Heart right ventricle (tissue), 16 donors: ENCODE results near the gene ATG2B. TPM values are rescaled to one million over a fixed set of nuclear protein-coding genes. Genes with fewer than 3 reads are reported as not detected.

ENCODE experiments used
- ATAC-seq, 8 donors: fragments of 200-7000 bp; cut with Tn5 transposase; one replicate each; pipeline ENCODE4 v1.9.1; 2020; ENCODE audit warnings: mild to moderate bottlenecking in 8 of 8, moderate library complexity in 8 of 8, moderate number of reproducible peaks in 1 of 8
- DNase-seq, 2 donors: peaks; one replicate each; pipeline ENCODE4 v3.0.0-alpha.2; 2020
- H3K27ac ChIP-seq, 10 donors: fragments of 200-600 bp; sonication (generic) in 2 of 10; one replicate each; pipeline versions ENCODE4 v1.5.0 to v1.8.0; 2020 to 2022; ENCODE audit warnings: mild to moderate bottlenecking in 3 of 10
- H3K27me3 ChIP-seq, 7 donors: fragments of 200-600 bp; one replicate each; pipeline ENCODE4 v1.8.0; 2021 to 2022; ENCODE audit warnings: mild to moderate bottlenecking in 2 of 7
- H3K36me3 ChIP-seq, 9 donors: fragments of 200-600 bp; sonication (generic) in 1 of 9; one replicate each; pipeline versions ENCODE4 v1.5.0 to v1.8.0; 2020 to 2022; ENCODE audit warnings: mild to moderate bottlenecking in 2 of 9
- H3K4me1 ChIP-seq, 9 donors: fragments of 200-600 bp; sonication (generic) in 1 of 9; one replicate each; pipeline versions ENCODE4 v1.5.0 to v1.8.0; 2020 to 2022; ENCODE audit warnings: mild to moderate bottlenecking in 4 of 9
- H3K4me3 ChIP-seq, 10 donors: fragments of 200-600 bp; sonication (generic) in 2 of 10; one replicate each; pipeline versions ENCODE4 v1.5.0 to v1.8.0; 2020 to 2022; ENCODE audit warnings: mild to moderate bottlenecking in 7 of 10, moderate library complexity in 2 of 10
- H3K9me3 ChIP-seq, 11 donors: fragments of 200-600 bp in 10 of 11; sonication (generic) in 2 of 11; one replicate each; pipeline versions ENCODE4 v1.5.0 to v1.8.0; 2013 to 2022; ENCODE audit warnings: mild to moderate bottlenecking in 2 of 11, control low read depth in 1 of 11, moderate library complexity in 1 of 11
- CTCF ChIP-seq, 9 donors: fragments of 200-600 bp; sonication (generic) in 2 of 9; IDR thresholded peaks; one replicate each; pipeline versions ENCODE4 v1.5.0 to v1.8.0; 2021 to 2022; ENCODE audit warnings: antibody characterized with exemption in 9 of 9, mild to moderate bottlenecking in 5 of 9, moderate library complexity in 1 of 9
- WGBS, 2 donors: extraction: QIAGEN DNeasy Blood & Tissue Kit; methylation state at CpG; one replicate each; pipeline ENCODE4 v1.1.7; 2013; ENCODE audit warnings: inconsistent platforms in 1 of 2; 5-methylcytosine and 5-hydroxymethylcytosine counted together
- intact Hi-C, 10 donors: fragments of 100-400 bp; cut with DNase I; formaldehyde crosslinking; loops; one replicate each; pipeline versions ENCODE4 v1.11.1 to v1.14.2; 2022
- polyA plus RNA-seq, 2 donors: library from polyadenylated mRNA; stranded (reverse); fragments of 200-250 nt; gene quantifications; one replicate each; pipeline ENCODE4 v1.2.3, GENCODE V29; 2013
- total RNA-seq, 10 donors: library from RNA; stranded (reverse); fragmentation: NEBNext Ultra II Directional in 3 of 10; extraction: Animal tissue kit (Norgen Biotek cat#: 25700) in 3 of 10; gene quantifications; one replicate each; pipeline versions ENCODE4 v1.2.1 to v1.2.4, GENCODE V29; 2021 to 2023
- donor health status: Arrhythmogenic right ventricular cardiomyopathy.
- donor health status: ischemic (EF 13 %, LVEDD 7.1; RV severe dilation, severe dysfunction).
- donor health status: healthy with polysubstance abuse.
- donor health status: DM: no; HTN: yes; CAD: no.
- donor health status: DM: no; HTN: no; CAD: no.
- donor health status: ischemic (EF 25% LVEDD 6.9; RV normal size, moderate dysfunction).
- donor health status: ischemic (EF 25% LVEDD 5.7; RV mildly dilated, moderate dysfunction).
- donor health status: healthy.
- donor health status: DM: yes; HTN: yes; CAD: no.
- donor health status: Ischemic cardiomyopathy.
- donor health status: ischemic (EF 35%, LVEDD 5.7; RV mildly dilated, moderate dysfunction).
- donor health status: nonischemic (EF 11% LVEDD 7.7; RV severe dilation, severe dysfunction).
- donor health status: DM: yes; HTN: yes; CAD: no.
- donor health status: PGD.
- donor health status: ischemic (EF 29% LVEDD 5.4; RV normal size, mild dysfunction).
- donor health status: nonischemic (EF 23%, LVEDD 6.1; RV moderate dilation, normal function).

ATG2B gene
- total and polyA plus RNA-seq, 12 donors, result 2.4 to 20.2 (median 14.0) TPM

GRCh38 chr14:96357216-96357615 lies 5.9 kb downstream of the ATG2B start:
- Histone ChIP-seq H3K4me1 (peaks cover 0 to 32% (median 25%) of the 10 kb centered on the region in 9 donors), H3K9me3 (peaks cover 0 to 4% (median 0%) of the 10 kb centered on the region in 11 donors), H3K27me3 (no peaks in the 10 kb centered on the region), H3K27ac (no peak overlapping the region), H3K36me3 (no peaks in the 10 kb centered on the region), H3K4me3 (no peak overlapping the region)
- intact Hi-C loops, result no loop called here
- ATAC-seq (no peak), DNase-seq (no peak)
- 93% methylated on average over 3 of the region's 3 CpGs for WGBS, 2 donors
- no peak for TF ChIP-seq CTCF (IDR thresholded peaks at IDR 0.05)

GRCh38 chr14:96354246-96354645 lies 8.9 kb downstream of the ATG2B start:
- DNase-seq, result no peak
- H3K4me1 ChIP-seq, result peaks cover 0 to 10% (median 2%) of the 10 kb centered on the region in 9 donors
- no peak for ATAC-seq
- H3K4me3 ChIP-seq, result no peak overlapping the region
- TF ChIP-seq CTCF (IDR thresholded peaks at IDR 0.05), result no peak
- no peaks in the 10 kb centered on the region for H3K27me3 ChIP-seq
- H3K36me3 ChIP-seq, result no peaks in the 10 kb centered on the region
- peaks cover 0 to 4% (median 0%) of the 10 kb centered on the region in 11 donors for H3K9me3 ChIP-seq
- intact Hi-C loops, result no loop called here
- 94 to 95% methylated on average over 4 of the region's 4 CpGs for WGBS, 2 donors
- no peak overlapping the region for H3K27ac ChIP-seq

- H3K9me3 ChIP-seq, result peaks cover 0 to 4% (median 0%) of the 10 kb centered on the region in 11 donors
- no peak for ATAC-seq
- H3K27me3 ChIP-seq, result no peaks in the 10 kb centered on the region
- H3K27ac ChIP-seq, result no peak overlapping the region
- H3K36me3 ChIP-seq, result no peaks in the 10 kb centered on the region
- peaks cover 0 to 10% (median 0%) of the 10 kb centered on the region in 9 donors for H3K4me1 ChIP-seq
- H3K4me3 ChIP-seq, result no peak overlapping the region
- WGBS, 2 donors, result 88 to 91% methylated on average over 2 of the region's 2 CpGs
- DNase-seq, result no peak
- TF ChIP-seq CTCF (IDR thresholded peaks at IDR 0.05), result no peak
- intact Hi-C loops, result no loop called here
Measured at GRCh38 chr14:96352708-96353107, 10.4 kb downstream of the ATG2B start.

- TF ChIP-seq CTCF (IDR thresholded peaks at IDR 0.05), result no peak
- 92 to 93% methylated on average over 3 of the region's 3 CpGs for WGBS, 2 donors
Measured at GRCh38 chr14:96351986-96352385, 11.2 kb downstream of the ATG2B start.

More at GRCh38 chr14:96351986-96352385, 11.2 kb downstream of the ATG2B start:
- H3K4me3 ChIP-seq, result no peak overlapping the region
- H3K9me3 ChIP-seq, result peaks cover 0 to 4% (median 0%) of the 10 kb centered on the region in 11 donors
- ATAC-seq, result no peak
- H3K4me1 ChIP-seq, result peaks cover 0 to 10% (median 0%) of the 10 kb centered on the region in 9 donors
- no peak overlapping the region for H3K27ac ChIP-seq
- intact Hi-C loops, result no loop called here
- no peak for DNase-seq
- no peaks in the 10 kb centered on the region for H3K36me3 ChIP-seq
- H3K27me3 ChIP-seq, result no peaks in the 10 kb centered on the region
